DND-41 (cell line): Measurements from ENCODE around the gene ARL2.

Source experiments
- ATAC-seq: fragments of 200-7000 bp; cut with Tn5 transposase; 3 replicates; pipeline ENCODE4 v1.9.1; 2021; ENCODE audit warnings: low read depth; ENCODE audit not compliant: insufficient read depth
- DNase-seq: peaks from one replicate; pipeline ENCODE4 v3.0.0-alpha.2; 2020
- H2AFZ ChIP-seq: 2 replicates; pipeline ENCODE4 v1.6.0; 2012; ENCODE audit warnings: low read depth, low read length
- H3K27ac ChIP-seq: 2 replicates; pipeline ENCODE4 v1.5.1; 2012; ENCODE audit warnings: low read length, inconsistent platforms
- H3K27me3 ChIP-seq: fragments of 200-600 bp; sonication (generic); 2 replicates; pipeline ENCODE4 v1.6.0; 2012; ENCODE audit warnings: low read length, mild to moderate bottlenecking, inconsistent platforms; ENCODE audit not compliant: insufficient read depth, poor library complexity
- H3K36me3 ChIP-seq: 2 replicates; pipeline ENCODE4 v1.5.1; 2012; ENCODE audit warnings: low read length, inconsistent platforms; ENCODE audit not compliant: insufficient read depth
- H3K4me1 ChIP-seq: 2 replicates; pipeline ENCODE4 v1.5.1; 2012; ENCODE audit warnings: mild to moderate bottlenecking, low read length; ENCODE audit not compliant: insufficient read depth
- H3K4me2 ChIP-seq: 2 replicates; pipeline ENCODE4 v1.6.0; 2012; ENCODE audit warnings: mild to moderate bottlenecking, moderate library complexity, low read length, inconsistent platforms; ENCODE audit not compliant: insufficient read depth
- H3K4me3 ChIP-seq, 2 experiments: fragments of 200-600 bp in 1 of 2; shearing (Covaris generic) in 1 of 2; 2 replicates each; pipeline ENCODE4 v1.5.1; 2012 to 2016; ENCODE audit warnings: inconsistent platforms in 2 of 2, low read length in 2 of 2, mild to moderate bottlenecking in 2 of 2, low read depth in 1 of 2, moderate library complexity in 1 of 2
- H3K79me2 ChIP-seq: 2 replicates; pipeline ENCODE4 v1.6.0; 2012; ENCODE audit warnings: low read length, inconsistent platforms; ENCODE audit not compliant: insufficient read depth
- H3K9ac ChIP-seq: 2 replicates; pipeline ENCODE4 v1.6.0; 2012; ENCODE audit warnings: low read depth, mild to moderate bottlenecking, inconsistent platforms, low read length, moderate library complexity
- H3K9me3 ChIP-seq: 2 replicates; pipeline ENCODE4 v1.5.1; 2012; ENCODE audit warnings: low read length, moderate library complexity, mild to moderate bottlenecking, inconsistent platforms; ENCODE audit not compliant: insufficient read depth, severe bottlenecking
- H4K20me1 ChIP-seq: 2 replicates; pipeline ENCODE4 v1.6.0; 2012; ENCODE audit warnings: low read length; ENCODE audit not compliant: insufficient read depth
- EZH2 ChIP-seq: IDR thresholded peaks from 3 replicates; pipeline ENCODE4 v1.6.1; 2012; ENCODE audit warnings: borderline replicate concordance, low read depth, mild to moderate bottlenecking, moderate library complexity, low read length, inconsistent platforms; ENCODE audit not compliant: severe bottlenecking
- TF ChIP-seq, protein P1 (sequence below): IDR thresholded peaks from 2 replicates; pipeline ENCODE4 v1.5.1; 2012; ENCODE audit warnings: borderline replicate concordance, low read length, moderate library complexity, mild to moderate bottlenecking; ENCODE audit not compliant: poor library complexity, severe bottlenecking; ENCODE audit errors: extremely low read depth

ARL2 gene

DNA sequence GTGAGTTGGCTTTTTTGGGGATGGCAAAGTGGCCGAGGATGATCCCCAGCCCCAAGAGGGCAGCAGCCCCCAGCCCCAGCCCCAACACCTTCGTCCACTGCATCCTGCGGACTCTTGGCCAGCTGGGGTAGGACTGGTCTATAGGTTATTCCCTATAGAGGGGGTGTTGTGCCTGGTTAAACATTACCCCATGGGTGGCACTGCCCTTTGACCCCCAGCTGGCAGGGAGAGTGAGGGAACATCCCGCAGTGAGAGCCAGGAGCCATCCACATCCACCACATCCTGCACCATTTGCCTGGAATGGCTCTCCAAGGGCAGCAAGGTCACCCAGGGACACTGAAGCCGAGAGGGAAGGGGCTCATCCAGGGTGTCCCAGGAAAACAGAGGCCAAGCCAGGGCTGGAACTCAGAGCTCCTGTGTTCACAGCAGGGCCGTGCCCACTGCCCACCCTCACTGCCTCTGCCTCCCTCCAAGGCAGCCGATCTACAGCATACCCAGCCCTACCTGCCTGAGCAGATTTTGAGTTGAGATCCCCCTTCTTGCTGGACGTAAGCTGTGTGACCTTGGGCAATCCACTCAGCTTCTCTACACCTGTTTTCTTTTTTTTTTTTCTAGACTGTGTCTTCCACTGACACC is 44.6 kb downstream of the ARL2 start, which contains the start of gene NAALADL1:
Gene NAALADL1, minus strand, starts transcription at position 135 of the 636 bp plus-strand sequence. Its CDS starts 32 bp downstream, at position 103.
- DNase-seq: no peak
- no peaks in the 10 kb centered on the region for H3K9me3 ChIP-seq
- no peaks in the 10 kb centered on the region for H3K27me3 ChIP-seq
- no peaks in the 10 kb centered on the region for H3K79me2 ChIP-seq
- H3K4me3 ChIP-seq: no peak within 1 kb of the TSS
- H3K36me3 ChIP-seq: no peaks in the 10 kb centered on the region
- H2AFZ ChIP-seq: no peak within 1 kb of the TSS
- no peaks in the 10 kb centered on the region for H3K4me1 ChIP-seq
- H4K20me1 ChIP-seq: no peaks in the 10 kb centered on the region; the same call in 1 of the 2 replicates
- no peak within 1 kb of the TSS for H3K9ac ChIP-seq
- H3K27ac ChIP-seq: no peak within 1 kb of the TSS
- no peak for ATAC-seq
- H3K4me2 ChIP-seq: no peak within 1 kb of the TSS
- no peak for TF ChIP-seq EZH2
- TF ChIP-seq, protein P1, sequence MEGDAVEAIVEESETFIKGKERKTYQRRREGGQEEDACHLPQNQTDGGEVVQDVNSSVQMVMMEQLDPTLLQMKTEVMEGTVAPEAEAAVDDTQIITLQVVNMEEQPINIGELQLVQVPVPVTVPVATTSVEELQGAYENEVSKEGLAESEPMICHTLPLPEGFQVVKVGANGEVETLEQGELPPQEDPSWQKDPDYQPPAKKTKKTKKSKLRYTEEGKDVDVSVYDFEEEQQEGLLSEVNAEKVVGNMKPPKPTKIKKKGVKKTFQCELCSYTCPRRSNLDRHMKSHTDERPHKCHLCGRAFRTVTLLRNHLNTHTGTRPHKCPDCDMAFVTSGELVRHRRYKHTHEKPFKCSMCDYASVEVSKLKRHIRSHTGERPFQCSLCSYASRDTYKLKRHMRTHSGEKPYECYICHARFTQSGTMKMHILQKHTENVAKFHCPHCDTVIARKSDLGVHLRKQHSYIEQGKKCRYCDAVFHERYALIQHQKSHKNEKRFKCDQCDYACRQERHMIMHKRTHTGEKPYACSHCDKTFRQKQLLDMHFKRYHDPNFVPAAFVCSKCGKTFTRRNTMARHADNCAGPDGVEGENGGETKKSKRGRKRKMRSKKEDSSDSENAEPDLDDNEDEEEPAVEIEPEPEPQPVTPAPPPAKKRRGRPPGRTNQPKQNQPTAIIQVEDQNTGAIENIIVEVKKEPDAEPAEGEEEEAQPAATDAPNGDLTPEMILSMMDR: no peak

DNA sequence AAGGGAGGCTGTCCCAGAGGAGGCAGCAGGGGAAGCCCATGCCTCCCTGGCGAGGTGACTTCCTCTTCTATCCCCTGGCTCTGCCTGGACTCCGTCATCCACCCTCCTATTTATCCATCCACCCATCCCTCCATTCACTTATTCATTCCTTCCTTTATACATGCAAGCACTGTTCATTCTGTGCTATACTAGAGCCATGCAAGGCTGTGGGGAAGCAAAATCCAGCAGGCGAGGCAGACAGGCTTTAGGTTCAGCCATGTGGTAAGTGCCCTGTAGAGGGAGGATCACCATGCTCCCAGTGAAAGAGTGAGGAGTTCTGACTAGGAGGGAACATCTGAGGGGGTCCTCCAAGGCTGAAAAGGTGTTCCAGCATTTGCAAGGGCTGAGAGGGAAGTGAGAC is 45.6 kb downstream of the ARL2 start:
- TF ChIP-seq, protein P1: no peak
- DNase-seq: no peak
- Histone ChIP-seq H2AFZ (no peak overlapping the region), H3K79me2 (no peaks in the 10 kb centered on the region), H3K9me3 (no peaks in the 10 kb centered on the region), H3K9ac (no peak overlapping the region), H3K27ac (no peak overlapping the region), H4K20me1 (no peaks in the 10 kb centered on the region), H3K27me3 (no peaks in the 10 kb centered on the region), H3K4me1 (no peaks in the 10 kb centered on the region), H3K36me3 (no peaks in the 10 kb centered on the region), H3K4me2 (no peak overlapping the region), H3K4me3 (no peak overlapping the region)
- ATAC-seq: no peak

DNA sequence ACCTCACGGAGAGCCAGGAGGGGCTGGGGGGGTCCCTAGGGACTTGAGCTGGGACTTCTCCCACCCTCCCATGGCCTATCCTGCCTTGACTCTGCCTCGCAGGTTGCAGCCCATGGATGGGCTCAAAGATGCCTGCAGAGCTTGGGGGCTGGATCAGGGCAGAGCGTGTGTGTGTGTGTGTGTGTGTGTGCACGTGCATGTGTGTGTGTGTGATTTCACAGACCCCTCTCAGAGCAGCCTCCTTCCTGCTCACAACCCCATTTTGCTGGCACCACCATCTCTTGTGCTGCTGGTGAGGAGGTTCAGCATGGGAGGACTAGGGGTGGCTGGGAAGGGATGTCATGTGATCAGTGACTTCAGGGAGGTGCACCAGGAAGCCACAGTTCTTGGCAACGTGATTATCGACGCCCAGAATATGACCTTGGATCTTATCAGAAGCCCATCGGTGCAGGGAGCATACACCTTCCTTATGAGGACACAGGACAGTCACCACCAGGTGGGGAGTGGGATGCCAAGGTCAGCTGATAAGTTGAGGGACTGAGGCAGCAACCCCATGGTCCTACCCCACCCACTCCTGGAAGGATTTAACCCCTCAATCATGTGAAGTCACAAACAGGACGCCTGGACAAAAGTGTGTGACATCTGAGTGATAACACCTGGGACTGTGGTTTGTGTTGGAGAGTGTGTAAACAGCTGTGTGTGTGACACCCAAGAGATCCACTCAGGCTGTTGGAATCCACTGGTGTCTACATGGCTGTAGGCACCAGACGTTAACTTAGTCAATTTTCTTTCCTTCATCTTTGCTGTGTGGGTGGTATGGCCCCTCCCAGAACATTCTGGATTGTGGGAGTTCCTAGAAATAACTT is 46.2 kb downstream of the ARL2 start:
- TF ChIP-seq, protein P1: no peak
- TF ChIP-seq EZH2: no peak
- Histone ChIP-seq H3K36me3 (no peaks in the 10 kb centered on the region), H3K4me1 (no peaks in the 10 kb centered on the region), H4K20me1 (no peaks in the 10 kb centered on the region), H2AFZ (no peak overlapping the region), H3K27ac (no peak overlapping the region), H3K27me3 (no peaks in the 10 kb centered on the region), H3K79me2 (no peaks in the 10 kb centered on the region), H3K9me3 (no peaks in the 10 kb centered on the region), H3K4me3 (no peak overlapping the region), H3K4me2 (no peak overlapping the region), H3K9ac (no peak overlapping the region)
- ATAC-seq: no peak; the same call in 2 of the 3 replicates
- no peak for DNase-seq
